GM18870 (cell line): ENCODE data around the gene NUP210L.
A peak's percentile ranks its signal among the peaks of the same experiment; 100 is the strongest.
"Not testable (repeated sequence)": the region's sequence is repeated elsewhere in the genome, so short reads cannot be mapped to it uniquely, and the experiment has no call there.

ENCODE experiments used
- ATAC-seq: cut with Tn5 transposase; IDR thresholded peaks from one replicate; pipeline ENCODE4 v1.9.1; 2021; ENCODE audit warnings: moderate library complexity; ENCODE audit not compliant: unreplicated experiment

Gene NUP210L

GRCh38 chr1:154170547-154171222 lies 15.8 kb upstream of the NUP210L start:
- no peak for ATAC-seq

GRCh38 chr1:154167461-154167860 lies 12.6 kb upstream of the NUP210L start:
- ATAC-seq: no peak

DNA sequence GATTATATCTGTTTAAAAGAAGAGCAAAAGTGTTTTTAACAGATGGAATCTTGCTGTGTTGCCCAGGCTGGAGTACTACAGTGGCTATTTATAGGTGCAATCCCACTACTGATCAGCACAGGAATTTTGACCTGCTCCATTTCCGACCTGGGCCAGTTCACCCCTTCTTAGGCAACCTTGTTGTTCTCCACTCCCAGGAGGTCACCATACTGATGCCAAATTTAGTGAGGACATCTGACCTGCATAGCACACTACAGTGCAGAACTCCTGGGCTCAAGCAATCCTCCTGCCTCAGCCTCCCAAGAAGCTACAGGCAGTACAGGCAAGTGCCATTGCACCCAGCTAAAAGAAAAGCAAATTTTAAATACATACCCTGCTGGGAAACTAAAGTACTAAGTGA lies 11.3 kb upstream of the NUP210L start:
- no peak for ATAC-seq

- ATAC-seq: no peak
These were observed 4.7 kb upstream of the NUP210L start for GRCh38 chr1:154159554-154159953.

DNA sequence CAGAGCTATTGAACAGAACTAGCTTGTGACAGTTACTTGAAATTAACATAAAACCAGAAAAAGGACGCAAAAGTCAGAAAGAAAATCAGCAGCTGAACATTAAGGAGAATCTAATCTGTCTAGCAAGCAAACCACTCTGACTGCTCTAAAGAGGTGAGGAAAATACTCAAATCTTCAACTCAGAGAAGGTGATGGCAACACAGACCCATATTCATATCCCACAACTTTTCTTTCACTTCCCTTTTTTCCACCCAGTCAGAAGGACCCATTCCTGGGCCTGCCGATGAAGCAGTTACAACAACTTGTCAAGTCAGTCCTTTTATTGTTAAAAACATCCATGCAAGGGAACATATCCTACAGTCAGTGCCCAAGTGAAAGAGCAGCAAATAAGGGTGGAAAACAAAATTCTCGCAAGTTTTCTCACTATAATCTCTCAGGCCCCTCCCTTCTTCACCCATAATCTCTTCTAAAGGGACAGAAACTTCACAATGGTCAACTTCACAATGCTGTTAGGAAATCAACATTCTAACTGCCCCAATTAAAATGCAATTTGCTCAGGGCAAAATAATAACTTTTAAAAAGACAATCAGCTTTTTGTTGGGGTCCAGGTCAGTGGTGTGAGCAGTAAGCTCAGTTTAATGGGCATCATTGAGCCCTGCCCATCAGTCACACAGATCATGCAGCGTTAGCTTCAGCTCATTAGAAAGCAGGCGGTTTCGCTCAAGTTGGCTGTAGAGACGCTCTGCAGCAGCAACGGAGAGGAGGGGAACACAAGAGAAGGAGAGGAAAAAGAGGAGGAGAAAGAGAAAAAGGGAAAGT lies 3.6 kb upstream of the NUP210L start:
- ATAC-seq: no peak

DNA sequence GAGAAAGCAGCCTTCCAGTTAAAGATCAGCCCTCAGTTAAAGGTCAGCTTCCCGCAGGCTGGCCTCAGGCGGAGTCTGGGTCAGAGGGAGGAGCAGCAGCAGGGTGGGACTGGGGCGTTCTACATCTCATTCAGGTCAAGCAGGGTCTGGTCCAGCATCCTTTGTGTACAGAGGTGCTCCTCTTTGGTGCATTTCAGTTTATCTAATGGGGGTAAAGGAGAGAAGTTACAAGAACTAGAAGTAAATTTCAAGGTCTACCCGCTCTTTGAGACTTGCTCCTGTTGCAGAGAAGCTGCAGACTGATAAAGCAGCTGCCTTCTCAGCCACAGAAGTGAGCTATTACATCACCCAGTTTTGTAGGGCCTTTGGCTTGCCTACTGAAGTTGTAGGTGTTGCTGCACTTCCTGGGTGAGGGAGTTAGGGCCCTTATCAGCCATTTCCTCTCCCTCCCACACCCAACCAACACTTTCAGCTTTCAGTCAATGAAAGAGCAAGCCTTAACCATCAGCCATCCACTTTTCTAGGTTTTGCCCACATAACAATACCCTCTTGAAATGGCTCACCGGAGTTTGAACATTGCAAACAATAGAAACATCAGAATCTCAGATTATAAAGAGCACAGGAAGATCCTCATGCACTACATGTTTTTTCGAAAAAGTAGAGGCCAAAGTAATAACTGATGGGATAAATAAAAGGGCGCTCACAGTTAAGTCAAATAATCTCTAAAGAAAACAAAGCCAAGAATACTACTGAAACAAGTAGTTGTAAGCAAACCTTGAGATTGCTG lies 2.8 kb upstream of the NUP210L start:
- peak; percentile 66 for ATAC-seq

DNA sequence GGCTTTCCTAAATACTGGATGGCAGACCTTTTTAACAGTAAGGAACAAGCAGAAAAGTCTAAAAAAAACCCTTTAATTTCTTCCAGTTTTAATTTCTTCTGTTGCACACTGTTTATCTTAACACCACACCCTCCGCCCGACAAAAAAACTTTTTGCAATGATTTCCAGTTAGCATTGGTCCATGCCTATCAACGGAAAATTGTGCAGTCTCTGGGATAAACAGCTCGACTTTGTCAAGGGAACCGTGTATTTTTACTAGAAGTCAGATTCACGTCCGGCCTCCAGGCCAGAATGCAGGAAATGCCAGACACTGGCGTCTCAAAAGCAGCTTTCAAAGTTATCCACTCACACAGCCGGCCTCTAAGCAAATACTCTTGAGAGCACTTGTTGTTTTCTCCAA lies 378 bp upstream of the NUP210L start:
- ATAC-seq: no peak

- no peak for ATAC-seq
These were observed 820 bp downstream of the NUP210L start for GRCh38 chr1:154154053-154154452.

- no peak for ATAC-seq
These were observed 3.6 kb downstream of the NUP210L start for GRCh38 chr1:154151311-154151710.

GRCh38 chr1:154148807-154149206 lies 6.1 kb downstream of the NUP210L start:
- ATAC-seq: no peak

GRCh38 chr1:154147505-154147904 lies 7.4 kb downstream of the NUP210L start:
- ATAC-seq: not testable (repeated sequence)

GRCh38 chr1:154145986-154146385 lies 8.9 kb downstream of the NUP210L start:
- no peak for ATAC-seq

DNA sequence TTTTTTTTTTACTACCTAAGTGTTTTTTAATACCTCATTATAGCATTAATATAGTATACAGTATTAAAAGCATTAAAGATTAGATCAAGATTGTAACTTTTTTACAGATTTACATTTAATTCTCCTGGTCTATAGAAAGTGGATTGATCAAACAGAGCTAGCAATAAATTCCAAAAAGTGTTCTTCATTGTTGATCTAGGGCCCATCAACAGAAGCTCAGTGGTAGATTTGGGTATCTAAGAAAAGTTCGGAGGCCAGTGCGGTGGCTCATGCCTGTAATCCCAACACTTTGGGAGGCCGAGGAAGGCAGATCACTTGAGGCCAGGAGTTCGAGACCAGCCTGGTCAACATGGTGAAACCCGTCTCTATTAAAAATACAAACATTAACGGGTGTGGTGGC lies 12.5 kb downstream of the NUP210L start:
- no peak for ATAC-seq

- ATAC-seq: no peak
These were observed 13.6 kb downstream of the NUP210L start for GRCh38 chr1:154141240-154141639.

GRCh38 chr1:154137888-154138287 lies 17.0 kb downstream of the NUP210L start:
- no peak for ATAC-seq

DNA sequence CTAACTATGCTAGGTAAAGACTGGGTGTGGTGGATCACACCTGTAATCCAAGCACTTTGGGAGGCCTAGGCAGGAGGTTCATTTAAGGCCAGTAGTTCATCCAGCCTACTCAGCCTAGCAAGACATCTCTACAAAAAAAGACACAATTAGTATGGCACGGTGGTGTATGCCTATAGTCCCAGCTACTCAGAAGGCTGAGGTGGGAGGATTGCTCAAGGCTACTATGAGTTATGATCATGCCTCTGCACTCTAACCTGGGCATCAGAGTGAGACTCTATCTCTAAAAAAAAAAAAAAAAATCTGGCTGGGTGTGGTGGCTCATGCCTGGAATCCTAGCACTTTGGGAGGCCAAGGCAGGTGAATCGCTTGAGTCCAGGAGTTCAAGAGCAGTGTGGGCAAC lies 21.6 kb downstream of the NUP210L start:
- no peak for ATAC-seq

- no peak for ATAC-seq
These were observed 25.4 kb downstream of the NUP210L start for GRCh38 chr1:154129391-154129970.

DNA sequence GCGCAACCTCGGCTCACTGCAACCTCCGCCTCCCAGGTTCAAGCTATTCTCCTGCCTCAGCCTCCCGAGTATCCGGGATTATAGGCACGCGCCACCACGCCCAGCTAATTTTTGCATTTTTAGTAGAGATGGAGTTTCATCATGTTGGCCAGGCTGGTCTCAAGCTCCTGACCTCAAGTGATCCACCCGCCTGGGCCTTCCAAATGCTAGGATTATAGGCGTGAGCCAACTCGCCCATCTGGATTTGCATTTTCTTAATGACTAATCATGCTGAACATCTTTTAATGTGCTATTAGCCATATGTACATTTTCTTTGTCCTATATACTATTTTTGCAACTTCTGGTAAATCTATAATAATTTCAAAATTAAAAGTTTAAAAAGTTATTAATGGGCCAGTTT lies 31.7 kb downstream of the NUP210L start:
- ATAC-seq: not testable (repeated sequence)

DNA sequence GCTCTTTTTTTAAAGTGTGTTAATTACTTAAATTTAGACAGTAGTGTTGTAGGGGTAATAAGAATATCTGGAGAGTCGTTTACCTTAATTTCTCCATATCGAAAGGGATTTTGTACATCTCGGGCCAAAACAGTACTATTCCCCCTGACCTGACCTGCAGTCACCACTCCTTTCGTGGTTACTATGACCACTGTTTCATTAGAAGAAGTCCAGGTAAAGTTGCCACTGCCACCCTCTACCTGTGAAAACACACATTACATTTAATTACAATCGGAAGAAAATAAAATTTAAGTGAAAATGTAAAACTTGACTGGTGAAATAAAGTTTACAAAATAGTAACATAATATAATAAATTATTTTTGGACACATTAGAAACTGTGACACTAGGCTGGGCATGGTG lies 37.2 kb downstream of the NUP210L start:
- ATAC-seq: no peak

GRCh38 chr1:154115180-154115579 lies 39.7 kb downstream of the NUP210L start:
- no peak for ATAC-seq

GRCh38 chr1:154104433-154105082 lies 50.3 kb downstream of the NUP210L start:
- ATAC-seq: no peak
